ENCODE results near the gene LHFPL2.

The LHFPL2 gene

DNA sequence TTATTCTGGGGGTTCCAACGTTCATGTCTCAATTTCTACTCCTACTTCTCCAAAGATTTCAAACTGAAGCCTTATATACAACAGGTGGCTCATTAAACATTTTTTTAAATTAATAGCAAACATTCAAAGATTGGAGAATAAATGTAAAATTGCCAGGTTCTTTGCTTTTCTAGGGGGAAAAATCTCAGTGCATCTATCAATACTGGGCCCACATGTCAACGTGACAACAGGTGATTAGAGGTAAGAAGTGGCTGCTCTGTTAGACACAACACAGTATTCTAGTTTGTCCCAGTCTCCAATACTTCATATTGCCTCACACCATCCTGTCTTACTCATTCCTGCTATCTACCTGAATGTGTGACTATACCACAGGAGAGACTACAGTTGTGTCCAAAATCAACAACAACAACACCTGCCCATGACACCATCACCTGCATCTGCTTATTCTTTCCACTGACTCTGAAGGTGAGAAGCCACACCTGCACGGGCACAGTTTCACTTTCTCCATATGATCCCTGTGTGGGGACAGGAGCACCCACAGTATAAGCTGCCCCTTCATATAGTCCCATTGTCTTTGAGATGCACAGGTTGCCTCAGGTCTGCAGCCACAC is 110.2 kb downstream of the LHFPL2 start:
- Histone ChIP-seq H3K4me1 (ENCODE audit: insufficient read depth, insufficient read length) (peaks cover 11% of the 10 kb centered on the region), H3K9ac (ENCODE audit: insufficient read length, low read depth) (no peak overlapping the region), H3K4me3 (ENCODE audit: insufficient read length, low read depth) (no peak overlapping the region), H3K9me3 (ENCODE audit: insufficient read depth, low read length) (no peaks in the 10 kb centered on the region), H3K27me3 (ENCODE audit: insufficient read depth, insufficient read length) (no peaks in the 10 kb centered on the region), H3K36me3 (ENCODE audit: insufficient read depth, insufficient read length, low read length) (no peaks in the 10 kb centered on the region)
- DNase-seq (ENCODE audit: low read depth, low spot score), result no peak
- no peak for TF ChIP-seq SUZ12 (IDR thresholded peaks at IDR 0.05; ENCODE audit: extremely low read depth, insufficient read depth, insufficient read length)
- no peak for TF ChIP-seq ZNF274 (IDR thresholded peaks at IDR 0.05; ENCODE audit: low read depth, low read length)
- no peak for TF ChIP-seq YY1 (IDR thresholded peaks at IDR 0.05; ENCODE audit: insufficient read depth, insufficient read length)

GRCh38 chr5:78537821-78538220 is 110.8 kb downstream of the LHFPL2 start:
- Histone ChIP-seq H3K9me3 (ENCODE audit: insufficient read depth, low read length) (no peaks in the 10 kb centered on the region), H3K4me1 (ENCODE audit: insufficient read depth, insufficient read length) (peaks cover 9% of the 10 kb centered on the region), H3K4me3 (ENCODE audit: insufficient read length, low read depth) (no peak overlapping the region), H3K27me3 (ENCODE audit: insufficient read depth, insufficient read length) (no peaks in the 10 kb centered on the region), H3K36me3 (ENCODE audit: insufficient read depth, insufficient read length, low read length) (no peaks in the 10 kb centered on the region), H3K9ac (ENCODE audit: insufficient read length, low read depth) (no peak overlapping the region)
- DNase-seq (ENCODE audit: low read depth, low spot score), result no peak
- TF ChIP-seq YY1 (IDR thresholded peaks at IDR 0.05; ENCODE audit: insufficient read depth, insufficient read length) (no peak), ZNF274 (IDR thresholded peaks at IDR 0.05; ENCODE audit: low read depth, low read length) (no peak), SUZ12 (IDR thresholded peaks at IDR 0.05; ENCODE audit: extremely low read depth, insufficient read depth, insufficient read length) (no peak)

DNA sequence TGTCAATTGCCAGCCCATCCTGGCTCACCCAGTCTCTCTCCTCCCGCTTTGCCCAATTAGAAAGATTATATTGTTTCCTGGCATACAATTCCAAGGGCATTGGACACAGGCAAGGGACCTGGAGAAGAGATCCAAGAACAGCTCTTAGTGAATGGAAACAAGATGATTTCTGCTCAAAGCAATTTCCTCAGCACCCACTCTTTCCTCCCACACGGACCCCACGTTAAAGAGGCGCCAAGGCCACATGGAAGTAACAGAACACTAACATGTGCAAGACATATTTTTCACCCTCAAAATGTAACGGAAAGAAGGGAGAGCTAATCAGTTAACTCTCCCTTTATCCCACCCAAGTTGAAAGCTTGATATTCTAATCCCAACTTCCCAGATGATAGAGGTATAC is 111.2 kb downstream of the LHFPL2 start:
- no peak overlapping the region for H3K9ac ChIP-seq (ENCODE audit: insufficient read length, low read depth)
- no peak for DNase-seq (ENCODE audit: low read depth, low spot score)
- no peak overlapping the region for H3K4me3 ChIP-seq (ENCODE audit: insufficient read length, low read depth)
- H3K36me3 ChIP-seq (ENCODE audit: insufficient read depth, insufficient read length, low read length), result no peaks in the 10 kb centered on the region
- H3K27me3 ChIP-seq (ENCODE audit: insufficient read depth, insufficient read length), result no peaks in the 10 kb centered on the region
- H3K4me1 ChIP-seq (ENCODE audit: insufficient read depth, insufficient read length), result peaks cover 6% of the 10 kb centered on the region
- H3K9me3 ChIP-seq (ENCODE audit: insufficient read depth, low read length), result no peaks in the 10 kb centered on the region
- TF ChIP-seq YY1 (IDR thresholded peaks at IDR 0.05; ENCODE audit: insufficient read depth, insufficient read length) (no peak), SUZ12 (IDR thresholded peaks at IDR 0.05; ENCODE audit: extremely low read depth, insufficient read depth, insufficient read length) (no peak)

DNA sequence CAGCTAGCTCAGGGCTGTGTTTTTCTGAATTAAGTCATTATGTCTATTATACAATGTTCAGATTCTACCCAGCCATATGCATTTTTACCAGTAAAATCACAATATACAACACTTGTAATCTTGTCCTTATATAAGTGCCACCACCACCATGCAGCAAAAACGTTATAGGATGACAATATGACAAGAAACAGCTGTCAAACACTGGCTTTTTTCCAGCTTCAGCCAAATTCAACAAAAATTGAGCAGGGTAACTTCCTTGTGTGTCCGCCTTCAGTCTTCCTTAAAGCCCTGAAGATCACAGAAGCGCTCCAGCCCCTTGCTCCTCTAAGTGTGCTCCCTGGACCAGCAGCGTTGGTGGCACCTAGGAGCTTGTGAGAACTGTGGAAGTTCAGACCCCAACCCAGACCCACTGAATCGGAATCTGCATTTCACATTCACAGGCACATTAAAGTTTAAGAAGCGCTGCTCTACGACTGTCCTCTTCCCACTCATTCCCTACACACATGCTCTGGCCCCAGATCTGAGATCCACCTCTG is 111.8 kb downstream of the LHFPL2 start:
- Histone ChIP-seq H3K9me3 (ENCODE audit: insufficient read depth, low read length) (no peaks in the 10 kb centered on the region), H3K36me3 (ENCODE audit: insufficient read depth, insufficient read length, low read length) (no peaks in the 10 kb centered on the region), H3K4me1 (ENCODE audit: insufficient read depth, insufficient read length) (peaks cover 3% of the 10 kb centered on the region), H3K27me3 (ENCODE audit: insufficient read depth, insufficient read length) (no peaks in the 10 kb centered on the region), H3K4me3 (ENCODE audit: insufficient read length, low read depth) (no peak overlapping the region), H3K9ac (ENCODE audit: insufficient read length, low read depth) (no peak overlapping the region)
- DNase-seq (ENCODE audit: low read depth, low spot score), result no peak
- TF ChIP-seq SUZ12 (IDR thresholded peaks at IDR 0.05; ENCODE audit: extremely low read depth, insufficient read depth, insufficient read length) (no peak), YY1 (IDR thresholded peaks at IDR 0.05; ENCODE audit: insufficient read depth, insufficient read length) (no peak), ZNF274 (IDR thresholded peaks at IDR 0.05; ENCODE audit: low read depth, low read length) (no peak)

- Histone ChIP-seq H3K36me3 (ENCODE audit: insufficient read depth, insufficient read length, low read length) (no peaks in the 10 kb centered on the region), H3K9me3 (ENCODE audit: insufficient read depth, low read length) (no peaks in the 10 kb centered on the region), H3K9ac (ENCODE audit: insufficient read length, low read depth) (no peak overlapping the region), H3K4me3 (ENCODE audit: insufficient read length, low read depth) (no peak overlapping the region), H3K27me3 (ENCODE audit: insufficient read depth, insufficient read length) (no peaks in the 10 kb centered on the region), H3K4me1 (ENCODE audit: insufficient read depth, insufficient read length) (peaks cover 3% of the 10 kb centered on the region)
- TF ChIP-seq YY1 (IDR thresholded peaks at IDR 0.05; ENCODE audit: insufficient read depth, insufficient read length) (no peak), ZNF274 (IDR thresholded peaks at IDR 0.05; ENCODE audit: low read depth, low read length) (no peak), SUZ12 (IDR thresholded peaks at IDR 0.05; ENCODE audit: extremely low read depth, insufficient read depth, insufficient read length) (no peak)
- no peak for DNase-seq (ENCODE audit: low read depth, low spot score)
These were observed 113.7 kb downstream of the LHFPL2 start for GRCh38 chr5:78534905-78535200.

- Histone ChIP-seq H3K27me3 (ENCODE audit: insufficient read depth, insufficient read length) (no peaks in the 10 kb centered on the region), H3K9me3 (ENCODE audit: insufficient read depth, low read length) (no peaks in the 10 kb centered on the region), H3K4me1 (ENCODE audit: insufficient read depth, insufficient read length) (peaks cover 3% of the 10 kb centered on the region), H3K36me3 (ENCODE audit: insufficient read depth, insufficient read length, low read length) (no peaks in the 10 kb centered on the region), H3K4me3 (ENCODE audit: insufficient read length, low read depth) (no peak overlapping the region), H3K9ac (ENCODE audit: insufficient read length, low read depth) (no peak overlapping the region)
- TF ChIP-seq ZNF274 (IDR thresholded peaks at IDR 0.05; ENCODE audit: low read depth, low read length), result no peak
- TF ChIP-seq SUZ12 (IDR thresholded peaks at IDR 0.05; ENCODE audit: extremely low read depth, insufficient read depth, insufficient read length), result no peak
- no peak for TF ChIP-seq YY1 (IDR thresholded peaks at IDR 0.05; ENCODE audit: insufficient read depth, insufficient read length)
- no peak for DNase-seq (ENCODE audit: low read depth, low spot score)
These were observed 114.2 kb downstream of the LHFPL2 start for GRCh38 chr5:78534148-78534904.

GRCh38 chr5:78533356-78533755 is 115.2 kb downstream of the LHFPL2 start:
- TF ChIP-seq SUZ12 (IDR thresholded peaks at IDR 0.05; ENCODE audit: extremely low read depth, insufficient read depth, insufficient read length) (no peak), YY1 (IDR thresholded peaks at IDR 0.05; ENCODE audit: insufficient read depth, insufficient read length) (no peak), ZNF274 (IDR thresholded peaks at IDR 0.05; ENCODE audit: low read depth, low read length) (no peak)
- Histone ChIP-seq H3K4me3 (ENCODE audit: insufficient read length, low read depth) (no peak overlapping the region), H3K9ac (ENCODE audit: insufficient read length, low read depth) (no peak overlapping the region), H3K9me3 (ENCODE audit: insufficient read depth, low read length) (no peaks in the 10 kb centered on the region), H3K36me3 (ENCODE audit: insufficient read depth, insufficient read length, low read length) (no peaks in the 10 kb centered on the region), H3K27me3 (ENCODE audit: insufficient read depth, insufficient read length) (no peaks in the 10 kb centered on the region), H3K4me1 (ENCODE audit: insufficient read depth, insufficient read length) (peaks cover 3% of the 10 kb centered on the region)
- no peak for DNase-seq (ENCODE audit: low read depth, low spot score)
